H1 (cell line): Measurements from ENCODE around the gene DNAH12. TPM values are rescaled to one million over a fixed set of nuclear protein-coding genes. Genes with fewer than 3 reads are reported as not detected.
"Not testable (repeated sequence)": the region's sequence is repeated elsewhere in the genome, so short reads cannot be mapped to it uniquely, and the experiment has no call there.

Source experiments
- CTCF ChIA-PET: fragments of 300-600 bp; sonication (Branson Sonifier 250); formaldehyde crosslinking; loops from one replicate; lab custom pipeline; 2021; ENCODE audit not compliant: partially characterized antibody; lab: Charles Lee
- POLR2A ChIA-PET: fragments of 300-600 bp; sonication (Branson Sonifier 250); formaldehyde crosslinking; loops from one replicate; lab custom pipeline; 2021; ENCODE audit warnings: inconsistent platforms; ENCODE audit not compliant: partially characterized antibody; lab: Charles Lee
- DNase-seq, 2 experiments: peaks; one replicate each; pipeline versions ENCODE4 v3.0.0 to v3.0.0-alpha.2; 2010 to 2022; ENCODE audit warnings: low spot score in 2 of 2, low read depth in 1 of 2, mixed read lengths in 1 of 2
- FAIRE-seq: peaks from 2 replicates; lab custom pipeline; 2011; peaks lifted over from hg19 to GRCh38; lab: Jason Lieb, UNC
- H2AFZ ChIP-seq: 2 replicates; pipeline ENCODE4 v1.8.1; 2012; ENCODE audit warnings: low read length, inconsistent platforms
- H2AK5ac ChIP-seq: 2 replicates; pipeline ENCODE4 v1.6.1; 2013; ENCODE audit warnings: low read depth, low read length
- H2BK120ac ChIP-seq: replicated peaks from 2 replicates; pipeline ENCODE3; 2013; ENCODE audit warnings: low read depth, low read length, inconsistent platforms
- H2BK12ac ChIP-seq: 2 replicates; pipeline ENCODE4 v1.6.1; 2013; ENCODE audit warnings: low read depth, low read length
- H2BK15ac ChIP-seq: 2 replicates; pipeline ENCODE4 v1.6.1; 2013; ENCODE audit warnings: low read length
- H2BK20ac ChIP-seq: 2 replicates; pipeline ENCODE4 v1.6.1; 2013; ENCODE audit warnings: low read length
- H2BK5ac ChIP-seq: 2 replicates; pipeline ENCODE4 v1.6.1; 2013; ENCODE audit warnings: low read depth, low read length
- H3K14ac ChIP-seq: 2 replicates; pipeline ENCODE4 v1.6.1; 2013; ENCODE audit warnings: inconsistent platforms; ENCODE audit not compliant: insufficient read length
- H3K18ac ChIP-seq: 2 replicates; pipeline ENCODE4 v1.6.1; 2013; ENCODE audit warnings: low read length; ENCODE audit errors: extremely low read depth
- H3K23ac ChIP-seq: 2 replicates; pipeline ENCODE4 v1.6.1; 2013; ENCODE audit warnings: inconsistent platforms; ENCODE audit not compliant: insufficient read length
- H3K23me2 ChIP-seq: 2 replicates; pipeline ENCODE4 v1.6.1; 2013; ENCODE audit warnings: low read depth, low read length
- H3K27ac ChIP-seq: 2 replicates; pipeline ENCODE4 v1.6.1; 2011; ENCODE audit warnings: low read depth, low read length, inconsistent platforms
- H3K27me3 ChIP-seq, 4 experiments: replicated peaks in 1 of 4; 1 replicate in 1 of 4; 2 replicates in 3 of 4; pipeline versions ENCODE4 v1.6.1 to v1.8.1; 2011 to 2013; ENCODE audit warnings: low read length in 3 of 4, mild to moderate bottlenecking in 3 of 4, inconsistent platforms in 2 of 4, mixed read lengths in 2 of 4, moderate library complexity in 1 of 4; ENCODE audit not compliant: control insufficient read depth in 3 of 4, insufficient read depth in 3 of 4; ENCODE audit errors: extremely low read depth in 1 of 4
- H3K36me3 ChIP-seq, 4 experiments: 2 replicates each; pipeline versions ENCODE4 v1.6.1 to v1.8.1; 2011 to 2013; ENCODE audit warnings: mild to moderate bottlenecking in 4 of 4, low read length in 3 of 4, moderate library complexity in 2 of 4, control low read depth in 1 of 4, inconsistent platforms in 1 of 4; ENCODE audit not compliant: insufficient read depth in 4 of 4, control insufficient read depth in 2 of 4
- H3K4ac ChIP-seq: replicated peaks from 2 replicates; pipeline ENCODE3; 2013; ENCODE audit warnings: low read length, low read depth, mixed read lengths, inconsistent platforms; ENCODE audit not compliant: insufficient read length
- H3K4me1 ChIP-seq, 4 experiments: replicated peaks in 1 of 4; 1 replicate in 1 of 4; 2 replicates in 3 of 4; pipeline versions ENCODE4 v1.6.1 to v1.8.1; 2011 to 2013; ENCODE audit warnings: low read length in 3 of 4, inconsistent platforms in 2 of 4, mixed read lengths in 1 of 4; ENCODE audit not compliant: insufficient read depth in 4 of 4, control insufficient read depth in 3 of 4
- H3K4me2 ChIP-seq, 2 experiments: 2 replicates each; pipeline versions ENCODE4 v1.6.1 to v1.8.1; 2011 to 2013; ENCODE audit warnings: low read depth in 2 of 2, low read length in 2 of 2, control low read depth in 1 of 2, inconsistent platforms in 1 of 2, mild to moderate bottlenecking in 1 of 2; ENCODE audit not compliant: insufficient read depth in 1 of 2
- H3K4me3 ChIP-seq, 4 experiments: fragments of 200-600, 300-600 bp in 1 of 4; sonication (generic), shearing (Covaris generic), sonication (Bioruptor Twin) in 1 of 4; 2 replicates each; pipeline versions ENCODE4 v1.5.1 to v1.8.1; 2011 to 2016; ENCODE audit warnings: low read length in 4 of 4, low read depth in 3 of 4, control low read depth in 2 of 4, inconsistent platforms in 2 of 4, mild to moderate bottlenecking in 2 of 4, mixed read lengths in 1 of 4, moderate library complexity in 1 of 4; ENCODE audit not compliant: insufficient read depth in 2 of 4; ENCODE audit errors: extremely low read depth in 1 of 4
- H3K56ac ChIP-seq: replicated peaks from 2 replicates; pipeline ENCODE3; 2013; ENCODE audit warnings: low read depth, mild to moderate bottlenecking, mixed read lengths, low read length, inconsistent platforms; ENCODE audit not compliant: insufficient read length
- H3K79me1 ChIP-seq: 2 replicates; pipeline ENCODE4 v1.6.1; 2013; ENCODE audit warnings: low read depth, low read length, control low read depth
- H3K79me2 ChIP-seq, 2 experiments: 2 replicates each; pipeline versions ENCODE4 v1.6.1 to v1.8.1; 2012 to 2013; ENCODE audit warnings: low read length in 2 of 2, mild to moderate bottlenecking in 2 of 2, inconsistent platforms in 1 of 2; ENCODE audit not compliant: insufficient read depth in 2 of 2, control insufficient read depth in 1 of 2
- H3K9ac ChIP-seq, 4 experiments: replicated peaks in 1 of 4; 1 replicate in 1 of 4; 2 replicates in 3 of 4; pipeline versions ENCODE4 v1.6.1 to v1.8.1; 2011 to 2013; ENCODE audit warnings: low read depth in 3 of 4, low read length in 3 of 4, control low read depth in 2 of 4, mild to moderate bottlenecking in 2 of 4, moderate library complexity in 2 of 4, inconsistent platforms in 1 of 4; ENCODE audit errors: extremely low read depth in 1 of 4
- H3K9me3 ChIP-seq, 2 experiments: 2 replicates each; pipeline versions ENCODE4 v1.6.1 to v1.8.1; 2012 to 2013; ENCODE audit warnings: mild to moderate bottlenecking in 2 of 2, moderate library complexity in 2 of 2, control low read depth in 1 of 2, inconsistent platforms in 1 of 2, low read depth in 1 of 2, low read length in 1 of 2, mixed read lengths in 1 of 2; ENCODE audit not compliant: insufficient read depth in 2 of 2
- H4K20me1 ChIP-seq, 2 experiments: replicated peaks in 1 of 2; 2 replicates each; pipeline versions ENCODE3 to v1.8.1; 2011 to 2013; ENCODE audit warnings: inconsistent platforms in 2 of 2, low read length in 2 of 2, mild to moderate bottlenecking in 1 of 2; ENCODE audit not compliant: insufficient read depth in 2 of 2, control insufficient read depth in 1 of 2
- H4K5ac ChIP-seq: 2 replicates; pipeline ENCODE4 v1.6.1; 2013; ENCODE audit warnings: low read length, low read depth, mixed read lengths, inconsistent platforms; ENCODE audit not compliant: insufficient read length
- H4K8ac ChIP-seq: 2 replicates; pipeline ENCODE4 v1.8.0; 2013; ENCODE audit warnings: mild to moderate bottlenecking, moderate library complexity, low read length, inconsistent platforms; ENCODE audit not compliant: insufficient read depth; ENCODE audit errors: extremely low read depth
- H4K91ac ChIP-seq: replicated peaks from 2 replicates; pipeline ENCODE3; 2013; ENCODE audit warnings: low read length, mixed read lengths, inconsistent platforms; ENCODE audit not compliant: insufficient read length
- WGBS, 2 experiments: shearing (Covaris generic) in 1 of 2; methylation state at CpG; one replicate each; pipeline versions ENCODE4 v1.1.6 to v1.1.7; 2013 to 2015; ENCODE audit warnings: low lambda C conversion rate in 2 of 2, mixed read lengths in 2 of 2, inconsistent platforms in 1 of 2, low coverage in 1 of 2, missing lambda C conversion rate in 1 of 2; ENCODE audit not compliant: insufficient replicate concordance in 2 of 2, insufficient coverage in 1 of 2, insufficient read length in 1 of 2; ENCODE audit errors: extremely low coverage in 1 of 2, missing lambda C conversion rate in 1 of 2; 5-methylcytosine and 5-hydroxymethylcytosine counted together
- polyA plus RNA-seq, 7 experiments: library from polyadenylated mRNA; depleted of rRNA in 3 of 7; stranded (reverse) in 5 of 7; unstranded in 2 of 7; fragments of >200 nt in 5 of 7; fragments of 200-250 nt in 2 of 7; gene quantifications; 1 replicate in 5 of 7; 2 replicates in 1 of 7; 4 replicates in 1 of 7; pipeline versions ENCODE4 v1.2.1 to v1.2.3, GENCODE V29; 2011 to 2013; ENCODE audit warnings: missing spikeins in 2 of 7, mixed read lengths in 2 of 7
- total RNA-seq: library from RNA; stranded (reverse); fragmentation: NEBNext Ultra II Directional; extraction: Animal tissue kit (Norgen Biotek cat#: 25700); gene quantifications from 2 replicates; pipeline ENCODE4 v1.2.1, GENCODE V29; 2021

The DNAH12 gene
- total and polyA plus RNA-seq, 2 of the 8 experiments (the other 6 are each of a cell fraction or from before 2014, with no cell fraction given) = not detected

DNA sequence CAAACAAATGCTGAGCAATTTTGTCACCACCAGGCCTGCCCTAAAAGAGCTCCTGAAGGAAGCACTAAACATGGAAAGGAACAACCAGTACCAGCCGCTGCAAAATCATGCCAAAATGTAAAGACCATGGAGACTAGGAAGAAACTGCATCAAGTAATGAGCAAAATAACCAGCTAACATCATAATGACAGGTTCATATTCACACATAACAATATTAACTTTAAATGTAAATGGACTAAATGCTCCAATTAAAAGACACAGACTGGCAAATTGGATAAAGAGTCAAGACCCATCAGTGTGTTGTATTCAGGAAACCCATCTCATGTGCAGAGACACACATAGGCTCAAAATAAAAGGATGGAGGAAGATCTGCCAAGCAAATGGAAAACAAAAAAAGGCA lies 217.6 kb downstream of the DNAH12 start:
- H4K8ac ChIP-seq, FAIRE-seq, H3K4me2 ChIP-seq, H2AK5ac ChIP-seq, DNase-seq, H2BK5ac ChIP-seq, H4K91ac ChIP-seq, H3K27ac ChIP-seq, H2BK120ac ChIP-seq, H4K5ac ChIP-seq, H3K27me3 ChIP-seq, H2BK12ac ChIP-seq, H2BK20ac ChIP-seq, H3K4ac ChIP-seq, H3K4me1 ChIP-seq, H4K20me1 ChIP-seq, POLR2A ChIA-PET, H3K36me3 ChIP-seq, H3K79me1 ChIP-seq, CTCF ChIA-PET, H2AFZ ChIP-seq, H3K23me2 ChIP-seq, H3K14ac ChIP-seq, H3K79me2 ChIP-seq, H3K4me3 ChIP-seq, H3K23ac ChIP-seq, H3K18ac ChIP-seq, H2BK15ac ChIP-seq, H3K9ac ChIP-seq, H3K56ac ChIP-seq: not testable (repeated sequence)
- 100% methylated on average over 1 of the region's 1 CpG; no CpG with 5 or more reads in 1 of the 2 experiments for WGBS, 2 experiments
- H3K9me3 ChIP-seq = peaks cover 6 to 11% of the 10 kb centered on the region in 2 experiments; a peak in 3 of 4 replicates
